ENCODE data around the gene MYOM3.

The MYOM3 gene

DNA sequence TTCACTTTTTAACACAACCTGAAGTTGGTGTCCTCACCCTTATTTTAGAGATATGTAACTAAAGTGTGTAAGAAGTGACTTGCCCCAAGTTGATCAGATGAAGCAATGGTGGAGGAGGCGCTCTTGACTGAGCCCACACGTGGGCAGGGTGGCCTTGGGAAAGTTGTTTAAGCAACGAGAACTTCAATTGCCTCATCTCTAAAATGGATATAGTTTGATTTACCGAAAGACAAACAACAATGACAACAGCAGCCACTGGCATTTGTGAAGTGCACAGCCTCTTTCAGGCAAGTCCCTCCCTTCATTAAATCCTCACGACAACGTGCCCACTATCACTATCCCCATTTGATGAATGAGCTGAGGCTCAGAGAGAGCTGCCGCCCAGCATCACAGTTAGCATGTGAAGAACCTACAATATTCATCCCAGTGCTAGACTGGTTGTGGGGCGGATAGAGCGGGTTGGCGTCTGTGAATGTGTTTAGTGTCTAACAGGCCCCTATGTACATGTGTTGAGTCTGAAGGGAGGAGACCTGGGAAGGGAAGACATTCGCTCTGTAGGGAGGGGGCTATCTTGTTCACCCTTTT lies 28.0 kb upstream of the MYOM3 start:
- DNase-seq (ENCODE audit: extremely low spot score, insufficient read length, low read depth) = no peak
- no peak for FAIRE-seq

- FAIRE-seq (no peak), DNase-seq (ENCODE audit: extremely low spot score, insufficient read length, low read depth) (no peak)
These were observed 27.2 kb upstream of the MYOM3 start for GRCh38 chr1:24139222-24139489.

DNA sequence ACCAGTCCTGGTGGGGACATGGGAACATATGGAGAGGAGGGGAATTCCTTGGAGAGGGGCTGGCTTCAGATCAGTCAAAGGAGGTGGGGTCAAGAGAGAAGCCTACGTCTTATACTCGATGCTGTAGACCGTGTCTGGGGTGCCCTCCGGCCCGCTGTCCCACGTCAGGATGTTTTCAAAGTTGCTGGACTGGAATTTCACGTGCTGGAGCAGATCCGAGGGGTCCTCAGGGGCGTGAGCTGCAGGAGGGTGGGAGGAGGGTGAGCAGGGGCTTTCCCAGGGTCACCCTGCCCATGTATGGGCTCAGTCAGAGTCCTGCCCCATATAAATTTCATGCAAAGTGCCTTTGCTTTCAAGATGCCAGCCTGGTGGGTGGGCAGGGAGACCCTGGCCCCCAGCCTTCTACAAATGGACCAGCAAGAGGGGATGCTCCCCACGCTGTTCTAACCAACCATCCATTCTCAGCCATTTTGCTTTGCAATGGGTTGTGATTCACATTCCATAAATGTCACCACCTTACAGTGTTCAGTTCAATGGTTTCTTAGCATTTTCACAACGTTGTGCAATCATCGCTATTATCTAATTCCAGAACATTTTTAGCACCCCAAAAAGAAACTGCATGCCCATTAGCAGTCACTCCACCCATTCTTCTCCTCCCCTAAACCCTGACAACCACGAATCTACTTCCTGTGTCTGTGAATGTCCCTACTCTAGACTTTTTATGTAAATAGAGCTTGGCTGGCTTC lies 26.7 kb upstream of the MYOM3 start:
- FAIRE-seq (no peak), DNase-seq (ENCODE audit: extremely low spot score, insufficient read length, low read depth) (no peak)

- FAIRE-seq = no peak
- DNase-seq (ENCODE audit: extremely low spot score, insufficient read length, low read depth) = no peak
These were observed 25.1 kb upstream of the MYOM3 start for GRCh38 chr1:24136956-24137539.

DNA sequence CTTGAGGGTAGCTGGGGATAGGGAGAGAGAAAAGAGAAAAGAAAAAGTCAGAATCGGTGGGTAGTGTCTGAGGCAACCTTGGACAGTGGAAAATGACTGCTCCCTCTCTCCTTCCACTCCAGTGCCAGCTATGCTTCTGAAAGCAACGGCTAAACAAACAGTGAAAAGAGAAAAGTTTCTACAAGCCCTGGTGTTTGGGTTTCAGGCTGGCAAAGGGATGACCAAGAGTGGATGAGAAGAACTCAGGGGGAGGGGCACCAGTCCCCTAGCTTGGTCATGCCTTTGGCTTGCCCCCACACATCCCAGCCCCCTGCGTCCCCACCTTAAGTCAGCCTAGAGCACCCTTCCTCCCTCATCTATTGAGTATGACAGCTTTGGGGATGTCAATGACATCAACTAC lies 22.4 kb upstream of the MYOM3 start:
- FAIRE-seq = no peak
- no peak for DNase-seq (ENCODE audit: extremely low spot score, insufficient read length, low read depth)

DNA sequence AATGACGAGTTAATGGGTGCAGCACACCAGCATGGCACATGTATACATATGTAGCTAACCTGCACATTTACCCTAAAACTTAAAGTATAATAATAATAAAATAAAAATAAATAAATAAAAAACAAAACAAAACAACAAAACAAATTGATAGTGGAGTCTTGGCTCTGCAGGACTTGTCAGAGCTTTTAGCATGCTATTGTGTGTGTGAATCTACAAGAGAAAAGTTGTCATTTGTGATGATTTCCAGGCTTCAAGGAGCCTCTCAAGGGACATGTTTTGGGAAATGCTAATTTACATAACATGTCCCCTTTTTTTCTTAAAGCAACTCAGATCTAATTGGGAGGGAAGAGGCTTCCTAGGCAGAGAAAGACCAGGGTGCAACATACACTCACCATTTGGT lies 21.9 kb upstream of the MYOM3 start:
- FAIRE-seq = no peak
- no peak for DNase-seq (ENCODE audit: extremely low spot score, insufficient read length, low read depth)

DNA sequence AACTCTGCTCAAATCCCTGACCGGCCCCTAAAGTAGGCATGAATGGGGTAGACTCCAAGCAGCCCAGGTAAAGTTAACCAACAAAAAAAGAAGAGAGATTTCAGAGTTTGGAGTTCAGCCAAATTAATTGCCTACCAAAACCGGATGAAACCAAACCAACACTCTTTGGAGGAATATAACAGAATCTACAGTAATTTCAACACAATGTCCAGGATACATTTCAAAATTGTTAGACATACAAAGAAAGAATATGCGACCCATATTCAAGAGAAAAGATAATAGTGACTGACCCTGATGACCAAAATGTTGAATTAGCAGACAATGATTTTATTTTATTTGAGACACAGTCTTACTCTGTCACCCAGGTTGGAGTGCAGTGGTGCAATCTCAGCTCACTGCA lies 18.4 kb upstream of the MYOM3 start:
- FAIRE-seq = no peak
- no peak for DNase-seq (ENCODE audit: extremely low spot score, insufficient read length, low read depth)

- DNase-seq (ENCODE audit: extremely low spot score, insufficient read length, low read depth) = no peak
- FAIRE-seq = no peak
These were observed 15.9 kb upstream of the MYOM3 start for GRCh38 chr1:24127801-24128363.

DNA sequence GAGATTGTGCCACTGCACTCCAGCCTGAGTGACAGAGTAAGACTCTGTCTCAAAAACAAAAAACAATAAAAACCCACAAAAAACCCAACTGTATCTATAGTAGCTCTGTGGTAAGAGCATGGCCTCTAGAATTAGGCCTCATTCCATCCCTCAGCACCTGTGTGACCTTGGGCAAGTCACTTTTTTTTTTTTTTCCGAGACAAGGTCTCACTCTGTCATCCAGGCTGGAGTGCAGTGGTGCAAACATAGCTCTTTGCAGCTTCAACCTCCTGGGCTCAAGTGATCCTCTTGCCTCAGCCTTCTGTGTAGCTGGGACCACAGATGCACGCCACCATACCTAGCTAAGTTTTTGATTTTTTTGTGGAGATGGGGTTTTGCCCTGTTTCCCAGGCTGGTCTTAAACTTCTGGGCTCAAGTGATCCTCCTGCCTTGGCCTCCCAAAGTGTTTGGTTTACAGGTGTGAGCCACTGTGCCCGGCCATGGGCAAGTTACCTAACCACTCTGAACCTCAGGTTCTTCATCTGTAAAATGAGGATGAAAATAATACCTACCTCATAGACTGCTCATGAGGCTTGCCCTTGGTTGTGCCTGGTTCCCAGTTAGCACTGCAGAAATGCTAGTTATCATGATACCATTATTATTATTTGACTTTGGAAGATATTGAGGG lies 15.3 kb upstream of the MYOM3 start:
- no peak for FAIRE-seq
- no peak for DNase-seq (ENCODE audit: extremely low spot score, insufficient read length, low read depth)

DNA sequence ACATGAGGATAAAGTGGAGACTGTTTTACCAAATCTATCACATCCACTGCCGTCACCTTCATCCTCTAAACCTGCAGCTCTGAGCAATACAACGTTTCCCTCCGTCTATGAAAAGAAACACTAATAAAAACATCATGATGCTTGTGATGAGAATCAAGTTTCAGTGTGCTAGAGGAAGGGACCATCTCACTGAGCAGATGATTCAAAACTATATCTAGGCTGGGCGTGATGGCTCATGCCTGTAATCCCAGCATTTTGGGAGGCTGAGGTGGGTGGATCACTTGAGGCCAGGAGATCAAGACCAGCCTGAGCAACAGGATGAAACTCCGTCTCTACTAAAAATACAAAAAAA lies 14.7 kb upstream of the MYOM3 start:
- DNase-seq (ENCODE audit: extremely low spot score, insufficient read length, low read depth) (no peak), FAIRE-seq (no peak)

- FAIRE-seq (no peak), DNase-seq (ENCODE audit: extremely low spot score, insufficient read length, low read depth) (no peak)
These were observed 14.2 kb upstream of the MYOM3 start for GRCh38 chr1:24126018-24126671.

- DNase-seq (ENCODE audit: extremely low spot score, insufficient read length, low read depth) = no peak
- FAIRE-seq = no peak
These were observed 13.5 kb upstream of the MYOM3 start for GRCh38 chr1:24125456-24125855.

DNA sequence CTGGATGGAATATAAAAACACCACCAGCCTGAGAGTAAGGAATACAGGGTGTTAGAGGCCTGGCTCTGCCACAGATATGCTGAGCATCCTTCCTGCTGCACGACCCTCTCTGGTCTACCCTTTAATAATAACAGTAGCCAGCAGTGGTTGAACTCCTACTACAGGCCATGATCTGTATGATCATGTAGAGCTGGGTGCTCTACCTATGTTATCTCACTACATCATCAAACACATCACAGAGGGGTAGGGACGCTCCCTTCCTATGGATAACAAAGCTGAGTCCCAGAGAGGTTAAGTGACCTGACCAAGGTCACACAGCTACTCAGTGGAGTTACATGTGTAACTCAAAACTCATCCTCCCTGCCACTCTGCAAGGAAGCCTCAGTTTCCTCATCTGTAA lies 13.0 kb upstream of the MYOM3 start:
- no peak for DNase-seq (ENCODE audit: extremely low spot score, insufficient read length, low read depth)
- no peak for FAIRE-seq

DNA sequence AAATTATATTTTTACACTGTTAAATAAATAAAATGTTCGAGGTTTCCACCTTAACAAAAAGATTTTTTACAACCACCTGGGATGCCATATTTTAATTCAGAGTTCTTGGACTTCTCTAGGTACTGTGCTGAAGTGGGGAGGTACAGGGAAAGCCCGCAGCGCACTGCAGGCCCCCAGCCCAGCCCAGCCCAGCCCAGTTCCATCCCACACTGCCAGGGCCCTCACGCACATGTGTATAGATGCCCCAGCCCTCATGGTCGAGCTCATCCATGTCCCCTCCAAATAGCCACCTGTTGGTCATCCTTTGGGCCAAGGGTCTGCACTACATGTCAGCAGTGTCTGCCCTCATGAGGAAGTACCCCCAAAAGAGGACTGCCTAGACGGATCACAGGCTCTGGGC lies 11.7 kb upstream of the MYOM3 start:
- no peak for DNase-seq (ENCODE audit: extremely low spot score, insufficient read length, low read depth)
- FAIRE-seq = no peak

GRCh38 chr1:24122776-24123175 lies 10.8 kb upstream of the MYOM3 start:
- DNase-seq (ENCODE audit: extremely low spot score, insufficient read length, low read depth) (no peak), FAIRE-seq (no peak)

DNA sequence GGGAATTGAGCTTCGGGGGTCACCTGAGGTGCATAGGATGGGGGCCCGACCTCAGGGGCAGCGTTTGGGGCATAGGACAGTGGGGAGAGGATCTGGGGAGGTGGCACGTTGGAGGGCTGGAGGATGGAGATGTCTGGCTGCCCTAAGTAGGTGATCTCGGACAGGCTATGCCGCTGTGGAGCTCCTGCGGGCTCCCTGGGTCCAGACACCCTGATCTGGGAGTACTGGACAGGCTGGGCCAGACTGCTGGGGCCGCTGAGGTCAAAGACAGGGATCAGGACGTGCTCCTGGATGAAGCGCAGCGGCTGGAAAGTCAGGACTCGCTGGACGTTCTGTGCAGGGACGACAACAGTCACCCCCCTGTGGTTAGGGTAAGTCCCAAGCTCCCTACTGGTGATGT lies 9.5 kb upstream of the MYOM3 start:
- FAIRE-seq (no peak), DNase-seq (ENCODE audit: extremely low spot score, insufficient read length, low read depth) (no peak)

GRCh38 chr1:24120965-24121364 lies 9.0 kb upstream of the MYOM3 start:
- DNase-seq (ENCODE audit: extremely low spot score, insufficient read length, low read depth) (no peak), FAIRE-seq (no peak)

DNA sequence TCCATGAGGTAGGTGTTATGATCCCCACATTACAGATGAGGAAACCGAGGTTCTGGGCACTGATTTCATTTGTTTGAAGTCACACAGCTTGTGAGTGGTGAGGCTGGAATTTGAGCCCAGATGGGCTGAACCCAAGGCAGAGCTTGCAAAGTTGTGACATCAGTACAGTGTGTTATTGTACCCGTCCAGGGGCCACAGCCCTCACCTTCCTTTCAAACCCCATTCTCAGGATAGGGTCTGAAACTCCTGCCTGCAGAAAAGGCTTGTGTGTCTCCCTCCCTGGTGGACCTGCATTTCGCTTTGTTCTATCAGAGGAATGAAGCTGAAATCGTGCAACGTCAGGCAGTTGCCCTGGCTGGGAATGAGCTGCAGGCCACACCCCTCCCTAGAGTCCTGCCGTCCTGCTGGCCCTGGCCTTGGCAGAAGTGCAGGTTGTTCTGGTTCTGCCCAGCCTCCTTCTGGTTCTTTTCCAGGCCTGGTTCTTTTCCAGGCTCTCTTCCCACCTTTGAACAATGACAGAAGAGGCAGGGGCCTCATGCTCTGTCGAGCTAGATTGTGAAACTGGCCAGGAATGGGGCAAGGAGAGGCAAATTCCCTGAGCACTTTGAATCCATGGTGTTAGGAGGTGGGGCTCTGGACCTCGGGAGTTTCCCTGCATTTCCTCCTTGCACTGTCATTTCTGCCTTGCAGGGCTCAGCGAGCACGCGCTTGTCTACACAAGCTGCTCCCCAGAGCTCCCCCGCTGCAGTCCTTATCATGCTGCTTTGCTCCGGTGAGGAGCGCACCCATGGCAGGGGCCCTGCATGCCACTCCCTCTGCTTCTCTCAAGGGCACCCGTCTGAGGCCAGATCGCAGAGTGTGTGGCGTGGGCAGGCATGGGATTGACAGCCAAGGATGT lies 8.2 kb upstream of the MYOM3 start:
- FAIRE-seq (no peak), DNase-seq (ENCODE audit: extremely low spot score, insufficient read length, low read depth) (no peak)

DNA sequence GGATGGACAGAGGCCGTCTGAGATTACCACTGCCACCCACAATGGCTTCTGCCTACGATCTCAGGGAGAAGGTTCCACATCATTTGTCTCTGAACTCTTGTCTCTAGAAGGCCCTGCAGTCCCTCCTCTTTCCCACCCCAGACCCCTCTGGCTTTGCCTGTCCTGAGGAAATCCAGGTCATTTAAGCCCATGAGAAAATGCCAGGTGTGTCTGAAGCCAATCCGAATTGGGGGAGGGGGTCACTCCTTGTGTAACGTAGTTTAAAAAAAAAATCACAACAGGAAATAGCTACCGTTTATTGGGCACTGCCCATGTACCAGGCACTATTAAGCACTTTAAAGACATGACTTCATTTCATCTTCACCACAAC lies 7.5 kb upstream of the MYOM3 start:
- FAIRE-seq (no peak), DNase-seq (ENCODE audit: extremely low spot score, insufficient read length, low read depth) (no peak)

Data from GM18507 (cell line).